Upper lobe of left lung (tissue), 4 donors: ENCODE results near the gene PDS5A.

Source experiments
- CTCF ChIP-seq, 6 experiments: fragments of 450-650 bp in 4 of 6; fragments of 200-600 bp in 2 of 6; sonication (generic) in 2 of 6; IDR thresholded peaks; one replicate each; pipeline ENCODE4 v1.5.1; 2016 to 2019; ENCODE audit warnings: antibody characterized with exemption in 6 of 6
- POLR2AphosphoS5 ChIP-seq, 2 donors: sonication (generic); formaldehyde crosslinking; IDR thresholded peaks; one replicate each; pipeline ENCODE4 v1.5.1; 2017; ENCODE audit warnings: antibody characterized with exemption in 2 of 2

- no peak for TF ChIP-seq CTCF (IDR thresholded peaks at IDR 0.05)
- TF ChIP-seq POLR2AphosphoS5 (IDR thresholded peaks at IDR 0.05): no peak
These were observed 131.6 kb downstream of the PDS5A start for GRCh38 chr4:39846120-39846519.
